ENCODE results near the gene TRIM16.
A peak's percentile ranks its signal among the peaks of the same experiment; 100 is the strongest.
"Not testable (repeated sequence)": the region's sequence is repeated elsewhere in the genome, so short reads cannot be mapped to it uniquely, and the experiment has no call there.

TRIM16 gene

DNA sequence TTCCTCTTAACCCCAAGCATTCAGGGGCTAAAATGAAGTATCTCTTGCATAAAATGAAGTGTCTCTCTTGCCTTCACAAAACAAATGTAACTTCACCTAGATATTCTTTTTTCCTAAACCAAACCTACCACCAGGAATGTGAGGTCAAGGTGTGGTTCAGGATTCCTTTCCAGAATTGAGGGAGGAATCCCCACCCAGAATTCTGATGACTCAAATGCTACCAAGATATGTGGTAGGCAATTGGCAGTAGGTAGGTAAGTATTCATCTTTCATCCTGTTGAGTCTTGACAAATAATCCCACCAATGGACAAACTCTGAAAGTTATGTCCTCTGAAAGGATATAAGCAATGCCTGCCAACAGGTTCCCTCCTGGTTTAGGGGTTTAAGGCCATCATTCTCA is 26.2 kb downstream of the TRIM16 start:
- TF ChIP-seq, protein P1, sequence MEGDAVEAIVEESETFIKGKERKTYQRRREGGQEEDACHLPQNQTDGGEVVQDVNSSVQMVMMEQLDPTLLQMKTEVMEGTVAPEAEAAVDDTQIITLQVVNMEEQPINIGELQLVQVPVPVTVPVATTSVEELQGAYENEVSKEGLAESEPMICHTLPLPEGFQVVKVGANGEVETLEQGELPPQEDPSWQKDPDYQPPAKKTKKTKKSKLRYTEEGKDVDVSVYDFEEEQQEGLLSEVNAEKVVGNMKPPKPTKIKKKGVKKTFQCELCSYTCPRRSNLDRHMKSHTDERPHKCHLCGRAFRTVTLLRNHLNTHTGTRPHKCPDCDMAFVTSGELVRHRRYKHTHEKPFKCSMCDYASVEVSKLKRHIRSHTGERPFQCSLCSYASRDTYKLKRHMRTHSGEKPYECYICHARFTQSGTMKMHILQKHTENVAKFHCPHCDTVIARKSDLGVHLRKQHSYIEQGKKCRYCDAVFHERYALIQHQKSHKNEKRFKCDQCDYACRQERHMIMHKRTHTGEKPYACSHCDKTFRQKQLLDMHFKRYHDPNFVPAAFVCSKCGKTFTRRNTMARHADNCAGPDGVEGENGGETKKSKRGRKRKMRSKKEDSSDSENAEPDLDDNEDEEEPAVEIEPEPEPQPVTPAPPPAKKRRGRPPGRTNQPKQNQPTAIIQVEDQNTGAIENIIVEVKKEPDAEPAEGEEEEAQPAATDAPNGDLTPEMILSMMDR (conservative IDR thresholded peaks at IDR 0.05; ENCODE audit: low read depth) = no peak
- POLR2A ChIA-PET (ENCODE audit: low non-redundant PET) = no interaction called here
- H3K27ac ChIP-seq = no peak overlapping the region
- CTCF ChIA-PET = no interaction called here
- peak; percentile 82 for DNase-seq (ENCODE audit: low spot score)

DNA sequence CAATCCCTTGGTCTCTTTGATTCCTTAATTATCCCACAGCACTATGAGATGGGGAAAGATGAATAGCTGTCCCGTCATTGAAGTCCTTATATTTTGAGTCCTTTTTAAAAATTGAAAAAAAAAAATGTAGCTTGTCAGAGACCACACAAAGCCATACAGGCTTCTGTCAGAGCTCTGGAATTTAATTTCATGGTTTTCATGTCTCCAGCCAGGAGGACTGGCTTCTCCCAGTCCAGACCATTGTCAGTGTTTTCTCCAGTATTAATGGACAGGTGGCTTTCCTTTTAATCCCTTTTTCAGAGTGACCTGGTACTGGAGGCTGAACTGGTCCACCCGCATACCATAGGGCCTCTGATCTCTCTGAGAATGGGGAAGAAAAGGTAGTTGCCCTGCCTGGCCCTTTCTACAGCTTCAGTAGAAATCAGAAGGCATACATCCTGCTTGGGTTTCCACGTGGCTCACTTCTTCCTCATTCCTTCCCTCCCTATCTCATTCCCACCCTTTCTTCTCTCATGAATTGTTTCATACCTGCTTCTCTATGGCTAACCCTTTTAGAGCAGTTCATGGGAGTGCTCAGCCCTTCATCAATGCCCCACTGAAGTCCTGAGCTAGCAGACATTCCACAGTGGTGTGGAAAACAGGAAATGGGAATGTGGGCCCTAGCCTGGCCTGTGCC is 29.1 kb downstream of the TRIM16 start:
- peak overlapping the region; percentile 16; the same call in 1 of the 2 replicates for H3K27ac ChIP-seq
- no peak for DNase-seq (ENCODE audit: low spot score)
- TF ChIP-seq, protein P1 (conservative IDR thresholded peaks at IDR 0.05; ENCODE audit: low read depth) = no peak
- POLR2A ChIA-PET (ENCODE audit: low non-redundant PET) = interaction anchor here (0.5 kb wide), 1 partner anchor 345 kb away, joined by 3 read pairs; the partner anchor contains the start of genes TTC19 and ZSWIM7
- CTCF ChIA-PET = no interaction called here

DNA sequence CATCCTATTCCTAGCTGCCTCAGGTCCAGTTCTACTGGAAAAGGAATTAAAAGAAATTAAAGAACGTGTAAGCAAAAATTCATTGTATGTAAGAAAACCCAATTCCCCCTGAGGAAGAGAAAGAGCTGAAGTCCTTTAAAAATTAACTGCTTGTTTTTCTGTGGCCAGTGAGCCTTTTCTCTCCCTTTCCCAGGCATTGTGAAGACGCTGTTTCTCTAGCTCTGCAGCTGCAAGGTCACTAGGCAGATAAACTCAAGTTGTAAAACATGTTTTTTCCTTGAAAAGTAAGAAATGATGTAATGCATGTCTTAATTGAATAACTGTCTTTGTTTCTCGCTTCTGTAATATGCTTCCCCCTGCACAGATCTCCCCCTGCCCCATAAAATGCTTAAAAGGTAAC is 29.7 kb downstream of the TRIM16 start:
- CTCF ChIA-PET; H3K27ac ChIP-seq; DNase-seq (ENCODE audit: low spot score): not testable (repeated sequence)
- POLR2A ChIA-PET (ENCODE audit: low non-redundant PET) = interaction anchor here (0.5 kb wide), 1 partner anchor 345 kb away, joined by 3 read pairs; the partner anchor contains the start of genes TTC19 and ZSWIM7

DNA sequence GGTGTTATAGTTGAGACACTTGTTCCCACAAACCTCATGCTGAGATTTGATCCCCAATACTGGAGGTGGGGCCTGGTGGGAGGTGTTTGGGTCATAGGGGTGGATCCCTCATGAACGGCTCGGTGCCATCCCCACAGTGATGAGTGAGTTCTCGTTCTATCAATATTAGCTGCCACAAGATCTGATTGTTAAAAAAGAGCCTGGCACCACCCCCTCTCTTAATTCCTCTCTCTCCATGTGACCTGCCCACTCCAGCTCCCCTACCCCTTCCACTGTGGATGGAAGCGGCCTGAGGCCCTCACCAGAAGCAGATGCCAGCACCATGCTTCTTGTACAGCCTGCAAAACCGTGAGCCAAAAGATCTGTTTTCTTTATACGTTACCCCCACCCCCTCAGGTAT is 31.2 kb downstream of the TRIM16 start:
- TF ChIP-seq, protein P1 (conservative IDR thresholded peaks at IDR 0.05; ENCODE audit: low read depth) = no peak
- POLR2A ChIA-PET (ENCODE audit: low non-redundant PET) = no interaction called here
- CTCF ChIA-PET = no interaction called here
- no peak for DNase-seq (ENCODE audit: low spot score)
- peak overlapping the region; percentile 89 for H3K27ac ChIP-seq

DNA sequence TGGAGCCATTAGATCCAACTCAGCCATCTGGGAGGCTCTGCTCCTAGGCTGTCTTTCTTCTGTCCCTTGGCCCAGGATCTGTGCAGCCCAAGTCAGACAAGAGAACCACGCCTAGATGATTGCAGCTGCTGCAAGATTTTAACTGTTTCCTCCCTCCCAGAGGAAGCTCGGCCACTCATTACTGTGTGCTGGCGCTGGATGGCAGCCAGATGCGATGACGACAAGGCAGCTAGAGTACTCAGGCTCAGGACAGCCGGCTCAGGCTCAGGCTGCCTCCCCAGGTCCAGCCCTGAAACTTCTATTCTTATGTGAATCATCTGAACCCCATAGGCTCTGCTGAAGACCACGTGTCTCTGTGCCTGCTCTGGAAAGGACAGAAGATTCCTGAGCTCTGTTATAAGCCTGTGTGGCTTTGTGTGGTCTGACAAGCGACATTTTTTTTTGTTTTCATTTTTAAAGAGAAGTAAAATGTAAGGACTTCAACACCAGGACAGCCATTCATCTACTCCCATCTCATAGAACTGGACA is 32.5 kb downstream of the TRIM16 start:
- TF ChIP-seq, protein P1 (conservative IDR thresholded peaks at IDR 0.05; ENCODE audit: low read depth) = no peak
- peak; percentile 92 for DNase-seq (ENCODE audit: low spot score)
- CTCF ChIA-PET = interaction anchor here (0.6 kb wide), 2 partner anchors 101 to 786 kb away, joined by 4 to 5 read pairs; no protein-coding TSS in a partner anchor
- POLR2A ChIA-PET (ENCODE audit: low non-redundant PET) = no interaction called here
- H3K27ac ChIP-seq = peak overlapping the region; percentile 89

DNA sequence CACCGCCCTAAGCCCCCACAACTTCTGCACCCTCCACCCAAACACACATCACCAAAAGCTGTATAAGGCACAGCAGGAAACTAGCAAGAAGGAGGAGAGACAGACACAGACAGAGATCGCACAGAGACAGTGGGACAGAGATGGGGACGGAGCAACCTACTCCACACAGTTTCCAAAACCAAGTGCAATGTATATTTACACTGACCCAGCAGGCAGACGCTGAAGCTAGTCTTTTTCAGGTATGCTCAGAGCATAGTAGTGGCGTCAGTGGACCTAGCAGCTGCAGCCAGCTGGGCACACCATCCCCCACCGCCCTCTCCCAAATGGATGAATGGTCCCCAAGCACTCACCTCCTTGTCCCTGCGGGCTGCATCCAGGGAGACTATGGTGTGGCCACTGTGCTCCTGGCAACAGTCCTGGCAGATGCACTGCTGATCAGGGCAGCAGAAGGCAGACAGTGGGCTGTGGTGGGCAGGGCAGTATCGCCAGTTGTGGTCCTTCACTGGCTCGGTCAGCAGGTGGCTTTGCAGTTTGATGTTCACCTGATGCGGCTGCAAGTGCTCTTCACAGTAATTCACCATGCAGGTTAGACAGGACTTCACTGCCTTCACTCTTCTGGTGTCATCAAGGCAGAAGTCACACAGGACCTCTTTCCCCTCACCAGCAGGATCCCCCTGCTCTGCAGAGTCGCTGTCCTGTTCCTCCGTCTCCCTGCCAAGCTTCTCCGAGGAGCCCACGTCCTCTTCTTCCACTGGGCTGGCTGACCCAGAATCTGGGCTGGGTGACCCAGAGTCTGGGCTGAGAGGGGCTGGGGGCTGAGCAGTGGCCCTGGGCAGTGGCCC is 33.1 kb downstream of the TRIM16 start:
- peak; percentile 5 for DNase-seq (ENCODE audit: low spot score)
- POLR2A ChIA-PET (ENCODE audit: low non-redundant PET) = no interaction called here
- peak overlapping the region; percentile 89 for H3K27ac ChIP-seq
- CTCF ChIA-PET = no interaction called here
- TF ChIP-seq, protein P1 (conservative IDR thresholded peaks at IDR 0.05; ENCODE audit: low read depth) = no peak

All from RWPE1 (cell line).